HepG2 (cell line): ENCODE data around the gene FHL3. TPM values are rescaled to one million over a fixed set of nuclear protein-coding genes. Genes with fewer than 3 reads are reported as not detected.
A peak's percentile ranks its signal among the peaks of the same experiment; 100 is the strongest.

Experiments
- ATAC-seq: fragments of 200-7000 bp; cut with Tn5 transposase; 3 replicates; pipeline ENCODE4 v1.9.1; 2020; ENCODE audit warnings: mild to moderate bottlenecking, moderate library complexity
- BruUV-seq: library from RNA; stranded (reverse); fragments of 400-500 nt; replicated peaks from 2 replicates; lab custom pipeline; 2021; lab: Mats Ljungman, UMichigan
- CTCF ChIA-PET: fragments of 300-600 bp; formaldehyde crosslinking; extraction: SDS; loops from one replicate; lab custom pipeline; 2021; ENCODE audit warnings: low total read pairs, inconsistent platforms, low intra/inter-chr PET ratio; lab: Yijun Ruan, JAX
- POLR2A ChIA-PET: fragments of 350-600 bp; sonication (Branson Sonifier 250); formaldehyde crosslinking; loops from one replicate; lab custom pipeline; 2020; ENCODE audit warnings: antibody characterized with exemption, inconsistent platforms; lab: Yijun Ruan, JAX
- DNase-seq: peaks from one replicate; pipeline ENCODE4 v3.0.0-alpha.2; 2015; ENCODE audit warnings: low spot score
- FAIRE-seq: peaks from 3 replicates; lab custom pipeline; 2011; peaks lifted over from hg19 to GRCh38; lab: Jason Lieb, UNC
- H2AFZ ChIP-seq: one replicate; pipeline ENCODE4 v1.6.1; 2011; ENCODE audit warnings: low read length, inconsistent platforms
- H3K27ac ChIP-seq: fragments of 300-600 bp; 3 replicates; pipeline ENCODE4 v1.8.0; 2011; ENCODE audit warnings: mixed run types, mild to moderate bottlenecking, mixed read lengths, low read length, inconsistent platforms; ENCODE audit not compliant: insufficient read depth; ENCODE audit errors: extremely low read length
- H3K27me3 ChIP-seq, 2 experiments: fragments of 200-600 bp in 1 of 2; 2 replicates in 1 of 2; 3 replicates in 1 of 2; pipeline versions ENCODE4 v1.6.0 to v1.8.0; 2011; ENCODE audit warnings: low read length in 2 of 2, mild to moderate bottlenecking in 2 of 2, moderate library complexity in 2 of 2, inconsistent platforms in 1 of 2; ENCODE audit not compliant: insufficient read depth in 2 of 2, control insufficient read depth in 1 of 2
- H3K36me3 ChIP-seq, 2 experiments: fragments of 200-600 bp in 1 of 2; replicated peaks in 1 of 2; 2 replicates in 1 of 2; 3 replicates in 1 of 2; pipeline versions ENCODE4 v1.5.1 to v1.8.0; 2011; ENCODE audit warnings: low read length in 2 of 2, inconsistent platforms in 1 of 2; ENCODE audit not compliant: insufficient read depth in 2 of 2, control insufficient read depth in 1 of 2
- H3K4me1 ChIP-seq: 2 replicates; pipeline ENCODE4 v1.5.1; 2012; ENCODE audit warnings: low read length, inconsistent platforms; ENCODE audit not compliant: insufficient read depth
- H3K4me2 ChIP-seq: 2 replicates; pipeline ENCODE4 v1.6.0; 2011; ENCODE audit warnings: low read depth, low read length, inconsistent platforms
- H3K4me3 ChIP-seq, 3 experiments: fragments of 200-600 bp in 1 of 3; sonication (generic), shearing (Covaris generic) in 1 of 3; replicated peaks in 1 of 3; 2 replicates each; pipeline ENCODE4 v1.5.1; 2011 to 2016; ENCODE audit warnings: low read length in 3 of 3, inconsistent platforms in 2 of 3, low read depth in 2 of 3, mild to moderate bottlenecking in 2 of 3, control low read depth in 1 of 3, mixed read lengths in 1 of 3; ENCODE audit not compliant: insufficient read depth in 1 of 3
- H3K79me2 ChIP-seq: one replicate; pipeline ENCODE4 v1.6.1; 2011; ENCODE audit warnings: low read length, inconsistent platforms; ENCODE audit not compliant: insufficient read depth
- H3K9ac ChIP-seq: 2 replicates; pipeline ENCODE4 v1.6.0; 2011; ENCODE audit warnings: mild to moderate bottlenecking, low read depth, low read length, inconsistent platforms; ENCODE audit not compliant: insufficient read depth
- H3K9me3 ChIP-seq: 2 replicates; pipeline ENCODE4 v1.5.1; 2012; ENCODE audit warnings: mild to moderate bottlenecking, low read length
- H4K20me1 ChIP-seq: 2 replicates; pipeline ENCODE4 v1.6.0; 2011; ENCODE audit warnings: inconsistent platforms, mild to moderate bottlenecking, low read length, moderate library complexity; ENCODE audit not compliant: insufficient read depth
- AGO2 ChIP-seq: fragments of 200-400 bp; formaldehyde crosslinking; optimal IDR thresholded peaks from 2 replicates; pipeline ENCODE3; 2017; ENCODE audit warnings: mild to moderate bottlenecking, low read depth, low read length, moderate library complexity
- BCLAF1 ChIP-seq: fragments of 450-650 bp; IDR thresholded peaks from 2 replicates; pipeline ENCODE4 v1.6.1; 2017; ENCODE audit warnings: mild to moderate bottlenecking
- CREM ChIP-seq, 2 experiments: sonication (generic) in 1 of 2; formaldehyde crosslinking in 1 of 2; IDR thresholded peaks; 2 replicates each; pipeline versions ENCODE4 v1.4.0 to v1.6.1; 2016 to 2020; ENCODE audit warnings: antibody characterized with exemption in 1 of 2, mild to moderate bottlenecking in 1 of 2, missing genetic modification reagents in 1 of 2
- PHF8 ChIP-seq: sonication (generic); formaldehyde crosslinking; IDR thresholded peaks from 2 replicates; pipeline ENCODE4 v1.5.0; 2020; ENCODE audit warnings: missing genetic modification reagents
- PRDM10 ChIP-seq: sonication (generic); formaldehyde crosslinking; IDR thresholded peaks from 2 replicates; pipeline ENCODE4 v1.4.0; 2020; ENCODE audit warnings: low read depth, missing genetic modification reagents
- PRMT3 ChIP-seq: sonication (generic); formaldehyde crosslinking; IDR thresholded peaks from 2 replicates; pipeline ENCODE4 v1.8.1; 2022; ENCODE audit warnings: low read depth, mild to moderate bottlenecking, moderate library complexity, missing genetic modification reagents, borderline replicate concordance
- RBFOX2 ChIP-seq: fragments of 200-400 bp; formaldehyde crosslinking; IDR thresholded peaks from 2 replicates; pipeline ENCODE4 v1.6.1; 2017; ENCODE audit warnings: low read depth, mild to moderate bottlenecking, low read length
- RFXAP ChIP-seq: sonication (generic); formaldehyde crosslinking; IDR thresholded peaks from 2 replicates; pipeline ENCODE4 v1.4.0; 2020; ENCODE audit warnings: missing genetic modification reagents, borderline replicate concordance
- RXRB ChIP-seq: IDR thresholded peaks from 2 replicates; pipeline ENCODE4 v1.6.1; 2016; ENCODE audit warnings: borderline replicate concordance, missing genetic modification reagents, missing compliant biosample characterization
- THYN1 ChIP-seq: sonication (generic); formaldehyde crosslinking; IDR thresholded peaks from 2 replicates; pipeline ENCODE4 v1.8.1; 2023; ENCODE audit warnings: low read depth, mild to moderate bottlenecking, moderate library complexity, missing genetic modification reagents, borderline replicate concordance
- ZNF10 ChIP-seq: sonication (generic); formaldehyde crosslinking; IDR thresholded peaks from 2 replicates; pipeline ENCODE4 v1.4.0; 2020; ENCODE audit warnings: mild to moderate bottlenecking, low read depth, missing genetic modification reagents, borderline replicate concordance
- ZNF124 ChIP-seq: sonication (generic); formaldehyde crosslinking; IDR thresholded peaks from 2 replicates; pipeline ENCODE4 v1.4.0; 2020; ENCODE audit warnings: missing genetic modification reagents
- ZNF274 ChIP-seq: sonication (generic); formaldehyde crosslinking; IDR thresholded peaks from 2 replicates; pipeline ENCODE4 v1.5.1; 2020; ENCODE audit warnings: mild to moderate bottlenecking, missing genetic modification reagents
- ZNF784 ChIP-seq: sonication (generic); formaldehyde crosslinking; IDR thresholded peaks from 2 replicates; pipeline ENCODE4 v1.5.1; 2020; ENCODE audit warnings: missing genetic modification reagents, mild to moderate bottlenecking, borderline replicate concordance
- WGBS: methylation state at CpG from one replicate; pipeline ENCODE4 v1.1.6; 2017; ENCODE audit warnings: low lambda C conversion rate; 5-methylcytosine and 5-hydroxymethylcytosine counted together
- in situ Hi-C: cut with HindIII; loops from 2 replicates; pipeline ENCODE4 v1.10.0; 2017; ENCODE audit warnings: low pct_unique_long_range_greater_than_20kb; ENCODE audit not compliant: extremely low pct_ligation_motif_present
- intact Hi-C: fragments of 100-400 bp; cut with micrococcal nuclease; formaldehyde crosslinking; loops from one replicate; pipeline ENCODE4 v1.10.0; 2022; ENCODE audit not compliant: unreplicated experiment
- polyA plus RNA-seq, 8 experiments: library from polyadenylated mRNA; depleted of rRNA in 3 of 8; stranded (reverse) in 7 of 8; unstranded in 1 of 8; fragments of >200 nt; fragmentation: Illumina TruSeq in 4 of 8; extraction: Trizol in 4 of 8; gene quantifications; 2 replicates each; pipeline versions ENCODE4 v1.2.1 to v1.2.3, GENCODE V29; 2011 to 2016; ENCODE audit warnings: low read depth in 4 of 8, missing spikeins in 1 of 8, mixed read lengths in 1 of 8; ENCODE audit not compliant: insufficient read depth in 1 of 8
- total RNA-seq, 5 experiments: library from RNA; depleted of rRNA; stranded (reverse); fragments of >200 nt; fragmentation: Illumina TruSeq; extraction: Trizol; gene quantifications; 2 replicates each; pipeline ENCODE4 v1.2.3, GENCODE V29; 2016; ENCODE audit warnings: low read depth in 1 of 5

The FHL3 gene
- total and polyA plus RNA-seq, 2 of the 13 experiments (the other 11 are each of a cell fraction or from before 2014, with no cell fraction given), result 2.8 to 6.6 TPM

- TF ChIP-seq CREM (IDR thresholded peaks at IDR 0.05) (no peak), CREM (CRISPR knock-in tag; IDR thresholded peaks at IDR 0.05) (no peak), ZNF274 (no peak), PHF8 (no peak), PRMT3 (no peak)
Measured at GRCh38 chr1:37997256-37998088, 7.8 kb downstream of the FHL3 start (continued).

- no peak overlapping the region for H3K9ac ChIP-seq
- H3K9me3 ChIP-seq, result no peaks in the 10 kb centered on the region
- H3K4me1 ChIP-seq, result peaks cover 26% of the 10 kb centered on the region
- H4K20me1 ChIP-seq, result no peaks in the 10 kb centered on the region
- no peaks in the 10 kb centered on the region for H3K27me3 ChIP-seq
- intact Hi-C loops, result no loop called here
- H3K4me2 ChIP-seq, result no peak overlapping the region
- H2AFZ ChIP-seq, result no peak overlapping the region
- CTCF ChIA-PET, result no interaction called here
- in situ Hi-C loops, result no loop called here
- POLR2A ChIA-PET, result no interaction called here
- WGBS, result 98% methylated on average over 28 of the region's 46 CpGs
- TF ChIP-seq RXRB (CRISPR knock-in tag) (no peak), RFXAP (CRISPR knock-in tag) (no peak), RBFOX2 (peak; percentile 72), AGO2 (peak; percentile 66), ZNF784 (CRISPR knock-in tag) (no peak), ZNF10 (CRISPR knock-in tag) (no peak), THYN1 (CRISPR knock-in tag) (no peak), PRDM10 (CRISPR knock-in tag) (no peak), BCLAF1 (no peak), ZNF124 (CRISPR knock-in tag) (no peak)
- H3K79me2 ChIP-seq, result peaks cover 2% of the 10 kb centered on the region
- H3K36me3 ChIP-seq, result peaks cover 8 to 15% of the 10 kb centered on the region in 2 experiments
- H3K27ac ChIP-seq, result no peak overlapping the region
- H3K4me3 ChIP-seq, result no peak overlapping the region
- DNase-seq (no peak), FAIRE-seq (no peak), ATAC-seq (no peak)
- BruUV-seq, result no TSS peak
Measured at GRCh38 chr1:37995751-37996345, 9.5 kb downstream of the FHL3 start.
